OCI-LY3 (cell line): ENCODE results near the gene PRDM16.

ENCODE experiments used
- H2AFZ ChIP-seq: fragments of 200-600, 300-600 bp; shearing (Covaris generic); 2 replicates; pipeline ENCODE4 v1.6.0; 2014; ENCODE audit warnings: antibody characterized with exemption, low read depth, low read length
- H3K27ac ChIP-seq: fragments of 200-600, 300-600 bp; sonication (generic); 2 replicates; pipeline ENCODE4 v1.5.1; 2014; ENCODE audit warnings: mild to moderate bottlenecking, low read length, moderate library complexity, mixed read lengths
- H3K27me3 ChIP-seq: fragments of 200-600, 300-600 bp; sonication (generic); 2 replicates; pipeline ENCODE4 v1.6.1; 2014; ENCODE audit warnings: low read depth, low read length, mixed read lengths
- H3K36me3 ChIP-seq: fragments of 200-600, 300-600 bp; sonication (generic); replicated peaks from 2 replicates; pipeline ENCODE3; 2014; ENCODE audit warnings: low read depth, low read length, mixed read lengths
- H3K4me1 ChIP-seq: fragments of 300-600, 200-600 bp; sonication (generic); 2 replicates; pipeline ENCODE4 v1.6.1; 2014; ENCODE audit warnings: low read length, mixed read lengths
- H3K4me2 ChIP-seq: fragments of 200-600, 300-600 bp; sonication (generic); 2 replicates; pipeline ENCODE4 v1.6.1; 2014; ENCODE audit warnings: low read length, mixed read lengths
- H3K4me3 ChIP-seq: fragments of 300-600, 200-600 bp; sonication (generic); 2 replicates; pipeline ENCODE4 v1.5.1; 2014; ENCODE audit warnings: antibody characterized with exemption, mild to moderate bottlenecking, low read length, moderate library complexity
- H3K79me2 ChIP-seq: fragments of 300-600, 200-600 bp; shearing (Covaris generic); 2 replicates; pipeline ENCODE4 v1.6.1; 2014; ENCODE audit warnings: mild to moderate bottlenecking, low read length, mixed read lengths
- H3K9ac ChIP-seq: fragments of 300-600, 200-600 bp; shearing (Covaris generic); 2 replicates; pipeline ENCODE4 v1.6.0; 2014; ENCODE audit warnings: mild to moderate bottlenecking, low read length, moderate library complexity
- H3K9me3 ChIP-seq: fragments of 200-600, 300-600 bp; shearing (Covaris generic); 2 replicates; pipeline ENCODE4 v1.6.1; 2014; ENCODE audit warnings: low read length, mixed read lengths; ENCODE audit not compliant: insufficient read depth
- H4K20me1 ChIP-seq: fragments of 200-600, 300-600 bp; sonication (generic); 2 replicates; pipeline ENCODE4 v1.6.1; 2016; ENCODE audit warnings: low read length, mixed read lengths; ENCODE audit not compliant: insufficient read depth
- EZH2phosphoT487 ChIP-seq: fragments of 200-600 bp; shearing (Covaris generic); IDR thresholded peaks from 2 replicates; pipeline ENCODE4 v1.6.1; 2018; ENCODE audit warnings: antibody characterized with exemption, mixed run types, low read depth
- TF ChIP-seq, protein P1 (sequence below): fragments of 200-600, 300-600 bp; sonication (generic); IDR thresholded peaks from 2 replicates; pipeline ENCODE4 v1.5.1; 2014; ENCODE audit warnings: antibody characterized with exemption, low read length, low read depth

Gene PRDM16

DNA sequence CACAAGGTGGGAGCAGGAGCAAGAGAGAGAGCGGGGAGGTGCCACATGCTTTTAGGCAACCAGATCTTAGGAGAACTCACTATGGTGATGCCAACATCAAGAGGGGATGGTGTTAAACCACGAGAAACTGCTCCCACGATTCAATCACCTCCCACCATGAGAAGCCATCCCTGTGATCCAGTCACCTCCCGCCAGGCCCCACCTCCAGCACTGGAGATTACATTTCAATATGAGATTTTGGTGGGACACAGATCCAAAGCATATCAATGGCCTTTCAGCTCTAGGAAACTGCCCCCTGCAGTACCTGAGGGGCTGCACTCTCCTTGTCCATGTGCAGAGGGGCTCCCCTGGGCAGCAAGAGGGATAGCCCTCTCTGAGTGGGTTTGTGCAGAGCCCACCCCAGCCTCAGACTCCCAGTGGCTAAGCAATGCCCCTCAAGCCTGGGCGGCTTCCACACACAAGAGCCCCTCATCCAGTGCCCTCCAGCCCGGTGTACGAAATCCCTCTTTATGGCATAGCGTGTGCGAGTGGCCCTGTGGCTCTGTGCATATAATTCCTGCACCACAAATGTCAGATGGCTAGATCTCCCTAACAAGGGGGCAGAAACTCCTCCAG is 15.5 kb upstream of the PRDM16 start:
- Histone ChIP-seq H3K36me3 (no peaks in the 10 kb centered on the region), H3K4me1 (no peaks in the 10 kb centered on the region), H3K4me3 (no peak overlapping the region), H3K27me3 (no peaks in the 10 kb centered on the region), H2AFZ (no peak overlapping the region), H4K20me1 (no peaks in the 10 kb centered on the region), H3K9me3 (no peaks in the 10 kb centered on the region), H3K9ac (no peak overlapping the region), H3K4me2 (no peak overlapping the region), H3K27ac (no peak overlapping the region), H3K79me2 (no peaks in the 10 kb centered on the region)
- no peak for TF ChIP-seq EZH2phosphoT487

- no peaks in the 10 kb centered on the region for H4K20me1 ChIP-seq
- H3K4me3 ChIP-seq: no peak overlapping the region
- H2AFZ ChIP-seq: no peak overlapping the region
- TF ChIP-seq, protein P1, sequence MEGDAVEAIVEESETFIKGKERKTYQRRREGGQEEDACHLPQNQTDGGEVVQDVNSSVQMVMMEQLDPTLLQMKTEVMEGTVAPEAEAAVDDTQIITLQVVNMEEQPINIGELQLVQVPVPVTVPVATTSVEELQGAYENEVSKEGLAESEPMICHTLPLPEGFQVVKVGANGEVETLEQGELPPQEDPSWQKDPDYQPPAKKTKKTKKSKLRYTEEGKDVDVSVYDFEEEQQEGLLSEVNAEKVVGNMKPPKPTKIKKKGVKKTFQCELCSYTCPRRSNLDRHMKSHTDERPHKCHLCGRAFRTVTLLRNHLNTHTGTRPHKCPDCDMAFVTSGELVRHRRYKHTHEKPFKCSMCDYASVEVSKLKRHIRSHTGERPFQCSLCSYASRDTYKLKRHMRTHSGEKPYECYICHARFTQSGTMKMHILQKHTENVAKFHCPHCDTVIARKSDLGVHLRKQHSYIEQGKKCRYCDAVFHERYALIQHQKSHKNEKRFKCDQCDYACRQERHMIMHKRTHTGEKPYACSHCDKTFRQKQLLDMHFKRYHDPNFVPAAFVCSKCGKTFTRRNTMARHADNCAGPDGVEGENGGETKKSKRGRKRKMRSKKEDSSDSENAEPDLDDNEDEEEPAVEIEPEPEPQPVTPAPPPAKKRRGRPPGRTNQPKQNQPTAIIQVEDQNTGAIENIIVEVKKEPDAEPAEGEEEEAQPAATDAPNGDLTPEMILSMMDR: no peak
- TF ChIP-seq EZH2phosphoT487: no peak
- H3K9me3 ChIP-seq: no peaks in the 10 kb centered on the region
- H3K27ac ChIP-seq: no peak overlapping the region
- H3K36me3 ChIP-seq: no peaks in the 10 kb centered on the region
- H3K4me1 ChIP-seq: no peaks in the 10 kb centered on the region
- no peaks in the 10 kb centered on the region for H3K27me3 ChIP-seq
- H3K9ac ChIP-seq: no peak overlapping the region
- H3K4me2 ChIP-seq: no peak overlapping the region
- no peaks in the 10 kb centered on the region for H3K79me2 ChIP-seq
Observed at GRCh38 chr1:3053986-3054385, 15.0 kb upstream of the PRDM16 start.

DNA sequence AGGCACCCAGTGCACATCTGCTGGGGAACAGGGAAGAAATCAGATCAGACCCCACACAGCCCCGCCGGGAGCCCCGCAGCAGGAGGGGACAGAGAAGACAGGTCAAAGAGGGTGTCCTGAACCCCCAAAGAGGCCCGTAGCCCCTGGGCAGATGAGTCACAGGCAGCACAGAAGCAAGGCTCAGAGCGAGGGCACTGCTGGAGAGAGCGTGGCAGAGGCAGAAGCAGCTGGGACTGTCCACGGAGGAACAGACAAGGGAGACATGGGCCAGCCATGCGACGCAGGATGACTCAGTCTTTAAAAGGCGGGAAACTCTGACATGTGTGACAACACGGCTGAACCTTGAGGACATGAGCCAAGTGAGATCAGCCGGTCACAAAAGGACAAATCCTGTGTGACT is 14.5 kb upstream of the PRDM16 start:
- no peak overlapping the region for H3K27ac ChIP-seq
- H3K79me2 ChIP-seq: no peaks in the 10 kb centered on the region
- no peak overlapping the region for H2AFZ ChIP-seq
- no peaks in the 10 kb centered on the region for H4K20me1 ChIP-seq
- no peaks in the 10 kb centered on the region for H3K36me3 ChIP-seq
- H3K9me3 ChIP-seq: no peaks in the 10 kb centered on the region
- no peak overlapping the region for H3K4me3 ChIP-seq
- TF ChIP-seq EZH2phosphoT487: no peak
- TF ChIP-seq, protein P1: no peak
- no peak overlapping the region for H3K9ac ChIP-seq
- no peak overlapping the region for H3K4me2 ChIP-seq
- no peaks in the 10 kb centered on the region for H3K27me3 ChIP-seq
- H3K4me1 ChIP-seq: no peaks in the 10 kb centered on the region

DNA sequence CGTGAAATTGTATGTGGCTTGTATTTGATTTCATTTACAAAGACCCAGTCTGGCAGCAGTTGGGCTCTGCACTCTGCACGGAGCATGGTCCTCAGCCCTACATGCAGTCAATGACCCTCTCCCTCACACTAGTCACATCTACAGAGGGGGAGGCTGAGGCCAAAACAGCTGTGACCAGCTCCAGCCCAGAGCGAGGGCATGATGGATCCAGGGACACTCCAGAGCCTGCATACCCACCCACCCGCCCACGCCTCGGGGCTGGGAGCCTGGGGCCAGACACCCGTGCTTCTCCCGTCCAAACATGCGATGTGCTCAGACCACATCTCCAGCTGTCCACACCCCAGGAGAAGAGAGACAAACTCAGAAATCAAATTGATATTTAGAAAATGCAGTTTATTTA is 14.0 kb upstream of the PRDM16 start:
- H3K4me3 ChIP-seq: no peak overlapping the region
- no peaks in the 10 kb centered on the region for H3K4me1 ChIP-seq
- no peaks in the 10 kb centered on the region for H4K20me1 ChIP-seq
- no peak overlapping the region for H3K9ac ChIP-seq
- no peaks in the 10 kb centered on the region for H3K79me2 ChIP-seq
- H3K9me3 ChIP-seq: no peaks in the 10 kb centered on the region
- no peak overlapping the region for H3K4me2 ChIP-seq
- no peak overlapping the region for H3K27ac ChIP-seq
- H2AFZ ChIP-seq: no peak overlapping the region
- TF ChIP-seq, protein P1: no peak
- TF ChIP-seq EZH2phosphoT487: no peak
- no peaks in the 10 kb centered on the region for H3K36me3 ChIP-seq
- H3K27me3 ChIP-seq: no peaks in the 10 kb centered on the region

GRCh38 chr1:3056641-3057040 is 12.4 kb upstream of the PRDM16 start:
- H3K9ac ChIP-seq: no peak overlapping the region
- TF ChIP-seq EZH2phosphoT487: no peak
- TF ChIP-seq, protein P1: no peak
- no peaks in the 10 kb centered on the region for H4K20me1 ChIP-seq
- H3K9me3 ChIP-seq: no peaks in the 10 kb centered on the region
- H3K4me1 ChIP-seq: no peaks in the 10 kb centered on the region
- H3K27me3 ChIP-seq: no peaks in the 10 kb centered on the region
- H3K27ac ChIP-seq: no peak overlapping the region
- no peaks in the 10 kb centered on the region for H3K36me3 ChIP-seq
- H3K4me2 ChIP-seq: no peak overlapping the region
- no peaks in the 10 kb centered on the region for H3K79me2 ChIP-seq
- no peak overlapping the region for H3K4me3 ChIP-seq
- no peak overlapping the region for H2AFZ ChIP-seq
